ENCODE data around the gene SPDYE8. TPM values are rescaled to one million over a fixed set of nuclear protein-coding genes. Genes with fewer than 3 reads are reported as not detected.
"Not testable (repeated sequence)": the region's sequence is repeated elsewhere in the genome, so short reads cannot be mapped to it uniquely, and the experiment has no call there.

The SPDYE8 gene
- total and polyA plus RNA-seq, 2 donors (not counting 3 experiments of a cell fraction or from before 2014, with no cell fraction given), result not detected

GRCh38 chr7:72976434-72976833 is 53.1 kb downstream of the SPDYE8 start:
- not testable (repeated sequence) for FAIRE-seq

GRCh38 chr7:72975656-72976286 is 53.8 kb downstream of the SPDYE8 start:
- H3K9me1 ChIP-seq (replicated peaks; ENCODE audit: control insufficient read depth, extremely low read depth, insufficient read depth, low read length); H3K4me3 ChIP-seq (replicated peaks in 1 of 3; ENCODE audit: insufficient read depth in 1 of 3, low read depth in 1 of 3, low read length in 3 of 3); POLR2A ChIA-PET; H3K27ac ChIP-seq (ENCODE audit: insufficient read depth, low read depth, low read length); H3K9me3 ChIP-seq (replicated peaks; ENCODE audit: control insufficient read depth, insufficient read depth, low read length); H3K79me2 ChIP-seq (ENCODE audit: control insufficient read depth, insufficient read depth, low read length); CTCF ChIA-PET; dilution Hi-C loops (cut with MboI; ENCODE audit: extremely low pct_ligation_motif_present, low sequenced_read_pairs); intact Hi-C loops (cut with micrococcal nuclease); H3K36me3 ChIP-seq (ENCODE audit: control insufficient read depth in 2 of 2, extremely low read depth in 1 of 2, insufficient read depth in 2 of 2, low read length in 2 of 2); BruUV-seq (replicated peaks); H3K9ac ChIP-seq (replicated peaks; ENCODE audit: extremely low read depth, insufficient read depth, low read length); H3K27me3 ChIP-seq (ENCODE audit: control insufficient read depth in 2 of 2, insufficient read depth in 2 of 2, low read length in 2 of 2); DNase-seq (ENCODE audit: low read depth, low spot score); H3K4me1 ChIP-seq (ENCODE audit: control insufficient read depth, extremely low read depth, insufficient read depth, low read length); H4K20me1 ChIP-seq (replicated peaks; ENCODE audit: control insufficient read depth, extremely low read depth, insufficient read depth, low read length); H3K4me2 ChIP-seq (ENCODE audit: insufficient read depth, low read length); FAIRE-seq; H2AFZ ChIP-seq (ENCODE audit: low read depth, low read length): not testable (repeated sequence)

More at GRCh38 chr7:72976434-72976833, 53.1 kb downstream of the SPDYE8 start:
- H3K27me3 ChIP-seq (ENCODE audit: control insufficient read depth in 2 of 2, insufficient read depth in 2 of 2, low read length in 2 of 2); H3K4me3 ChIP-seq (replicated peaks in 1 of 3; ENCODE audit: insufficient read depth in 1 of 3, low read depth in 1 of 3, low read length in 3 of 3); H3K9ac ChIP-seq (replicated peaks; ENCODE audit: extremely low read depth, insufficient read depth, low read length); H3K36me3 ChIP-seq (ENCODE audit: control insufficient read depth in 2 of 2, extremely low read depth in 1 of 2, insufficient read depth in 2 of 2, low read length in 2 of 2); H3K27ac ChIP-seq (ENCODE audit: insufficient read depth, low read depth, low read length); dilution Hi-C loops (cut with MboI; ENCODE audit: extremely low pct_ligation_motif_present, low sequenced_read_pairs); H3K9me1 ChIP-seq (replicated peaks; ENCODE audit: control insufficient read depth, extremely low read depth, insufficient read depth, low read length); H3K9me3 ChIP-seq (replicated peaks; ENCODE audit: control insufficient read depth, insufficient read depth, low read length); CTCF ChIA-PET; H3K4me2 ChIP-seq (ENCODE audit: insufficient read depth, low read length); H2AFZ ChIP-seq (ENCODE audit: low read depth, low read length); H4K20me1 ChIP-seq (replicated peaks; ENCODE audit: control insufficient read depth, extremely low read depth, insufficient read depth, low read length); DNase-seq (ENCODE audit: low read depth, low spot score); H3K4me1 ChIP-seq (ENCODE audit: control insufficient read depth, extremely low read depth, insufficient read depth, low read length); intact Hi-C loops (cut with micrococcal nuclease); BruUV-seq (replicated peaks); POLR2A ChIA-PET; H3K79me2 ChIP-seq (ENCODE audit: control insufficient read depth, insufficient read depth, low read length): not testable (repeated sequence)

- FAIRE-seq; intact Hi-C loops (cut with micrococcal nuclease): not testable (repeated sequence)
Measured at GRCh38 chr7:72974781-72975180, 54.8 kb downstream of the SPDYE8 start.

GRCh38 chr7:72971505-72971904 is 58.1 kb downstream of the SPDYE8 start:
- H3K79me2 ChIP-seq (ENCODE audit: control insufficient read depth, insufficient read depth, low read length); H3K4me1 ChIP-seq (ENCODE audit: control insufficient read depth, extremely low read depth, insufficient read depth, low read length); dilution Hi-C loops (cut with MboI; ENCODE audit: extremely low pct_ligation_motif_present, low sequenced_read_pairs); H3K9me1 ChIP-seq (replicated peaks; ENCODE audit: control insufficient read depth, extremely low read depth, insufficient read depth, low read length); H4K20me1 ChIP-seq (replicated peaks; ENCODE audit: control insufficient read depth, extremely low read depth, insufficient read depth, low read length); CTCF ChIA-PET; H3K4me3 ChIP-seq (replicated peaks in 1 of 3; ENCODE audit: insufficient read depth in 1 of 3, low read depth in 1 of 3, low read length in 3 of 3); H2AFZ ChIP-seq (ENCODE audit: low read depth, low read length); intact Hi-C loops (cut with micrococcal nuclease); H3K4me2 ChIP-seq (ENCODE audit: insufficient read depth, low read length); H3K27me3 ChIP-seq (ENCODE audit: control insufficient read depth in 2 of 2, insufficient read depth in 2 of 2, low read length in 2 of 2); DNase-seq (ENCODE audit: low read depth, low spot score); POLR2A ChIA-PET; H3K9ac ChIP-seq (replicated peaks; ENCODE audit: extremely low read depth, insufficient read depth, low read length); FAIRE-seq; H3K27ac ChIP-seq (ENCODE audit: insufficient read depth, low read depth, low read length); H3K9me3 ChIP-seq (replicated peaks; ENCODE audit: control insufficient read depth, insufficient read depth, low read length); BruUV-seq (replicated peaks); H3K36me3 ChIP-seq (ENCODE audit: control insufficient read depth in 2 of 2, extremely low read depth in 1 of 2, insufficient read depth in 2 of 2, low read length in 2 of 2): not testable (repeated sequence)

More at GRCh38 chr7:72974781-72975180, 54.8 kb downstream of the SPDYE8 start:
- BruUV-seq (replicated peaks); H3K36me3 ChIP-seq (ENCODE audit: control insufficient read depth in 2 of 2, extremely low read depth in 1 of 2, insufficient read depth in 2 of 2, low read length in 2 of 2); H3K4me2 ChIP-seq (ENCODE audit: insufficient read depth, low read length); H3K4me3 ChIP-seq (replicated peaks in 1 of 3; ENCODE audit: insufficient read depth in 1 of 3, low read depth in 1 of 3, low read length in 3 of 3); H3K27me3 ChIP-seq (ENCODE audit: control insufficient read depth in 2 of 2, insufficient read depth in 2 of 2, low read length in 2 of 2); H4K20me1 ChIP-seq (replicated peaks; ENCODE audit: control insufficient read depth, extremely low read depth, insufficient read depth, low read length); H2AFZ ChIP-seq (ENCODE audit: low read depth, low read length); H3K9ac ChIP-seq (replicated peaks; ENCODE audit: extremely low read depth, insufficient read depth, low read length); POLR2A ChIA-PET; dilution Hi-C loops (cut with MboI; ENCODE audit: extremely low pct_ligation_motif_present, low sequenced_read_pairs); DNase-seq (ENCODE audit: low read depth, low spot score); H3K9me3 ChIP-seq (replicated peaks; ENCODE audit: control insufficient read depth, insufficient read depth, low read length); H3K9me1 ChIP-seq (replicated peaks; ENCODE audit: control insufficient read depth, extremely low read depth, insufficient read depth, low read length); CTCF ChIA-PET; H3K79me2 ChIP-seq (ENCODE audit: control insufficient read depth, insufficient read depth, low read length); H3K4me1 ChIP-seq (ENCODE audit: control insufficient read depth, extremely low read depth, insufficient read depth, low read length); H3K27ac ChIP-seq (ENCODE audit: insufficient read depth, low read depth, low read length): not testable (repeated sequence)

All from endothelial cell of umbilical vein (primary cell).